GM19238 (cell line): ENCODE results near the gene ASB13.
A peak's percentile ranks its signal among the peaks of the same experiment; 100 is the strongest.

Experiments used
- DNase-seq: peaks from one replicate; pipeline ENCODE4 v3.0.0; 2011; ENCODE audit warnings: low spot score; ENCODE audit not compliant: insufficient read length

Gene ASB13, protein sequence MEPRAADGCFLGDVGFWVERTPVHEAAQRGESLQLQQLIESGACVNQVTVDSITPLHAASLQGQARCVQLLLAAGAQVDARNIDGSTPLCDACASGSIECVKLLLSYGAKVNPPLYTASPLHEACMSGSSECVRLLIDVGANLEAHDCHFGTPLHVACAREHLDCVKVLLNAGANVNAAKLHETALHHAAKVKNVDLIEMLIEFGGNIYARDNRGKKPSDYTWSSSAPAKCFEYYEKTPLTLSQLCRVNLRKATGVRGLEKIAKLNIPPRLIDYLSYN

DNA sequence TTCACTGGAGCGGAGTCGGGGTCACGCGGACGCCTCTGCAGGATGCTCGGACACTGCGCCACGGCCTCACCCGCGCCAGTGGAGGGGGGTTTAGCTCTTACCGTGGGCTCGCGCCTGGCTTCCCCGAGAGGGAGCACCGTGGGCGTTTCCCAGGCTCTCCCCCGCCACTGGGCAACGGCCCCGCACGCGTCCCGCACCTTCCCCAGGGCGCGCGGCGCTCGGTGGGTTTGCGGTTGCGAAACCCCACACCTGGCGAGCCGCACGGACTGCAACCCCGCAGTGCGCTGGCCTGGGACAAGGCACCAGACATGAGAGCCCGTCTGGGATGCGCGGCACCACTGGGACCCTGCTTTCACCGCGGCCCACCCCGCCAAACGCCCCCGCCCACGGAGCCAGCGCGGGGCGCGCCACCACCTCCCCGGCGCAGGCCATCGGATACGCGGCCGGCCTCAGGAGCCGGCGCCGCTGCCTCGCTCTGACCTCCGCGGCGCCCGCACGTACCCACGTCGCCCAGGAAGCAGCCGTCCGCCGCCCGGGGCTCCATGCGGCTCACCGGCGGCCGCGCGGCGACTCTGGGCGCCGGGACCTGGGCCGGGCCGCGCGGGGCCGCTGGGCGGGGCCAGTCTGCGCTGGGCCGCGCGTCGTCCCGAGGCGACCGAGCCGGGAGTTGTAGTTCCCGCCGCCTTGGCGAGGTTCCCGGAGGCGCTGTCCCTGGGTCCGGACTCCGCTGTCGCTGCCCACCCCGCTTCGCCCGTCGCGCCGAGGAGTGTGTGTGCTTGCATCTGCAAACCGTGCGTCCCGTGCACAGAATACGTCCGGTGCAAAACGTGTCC is at the start of gene ASB13:
Gene ASB13 (minus strand): TSS at position 588 of the 833 bp plus-strand sequence. CDS start 44 bp downstream, at position 544.
- DNase-seq, result no peak

DNA sequence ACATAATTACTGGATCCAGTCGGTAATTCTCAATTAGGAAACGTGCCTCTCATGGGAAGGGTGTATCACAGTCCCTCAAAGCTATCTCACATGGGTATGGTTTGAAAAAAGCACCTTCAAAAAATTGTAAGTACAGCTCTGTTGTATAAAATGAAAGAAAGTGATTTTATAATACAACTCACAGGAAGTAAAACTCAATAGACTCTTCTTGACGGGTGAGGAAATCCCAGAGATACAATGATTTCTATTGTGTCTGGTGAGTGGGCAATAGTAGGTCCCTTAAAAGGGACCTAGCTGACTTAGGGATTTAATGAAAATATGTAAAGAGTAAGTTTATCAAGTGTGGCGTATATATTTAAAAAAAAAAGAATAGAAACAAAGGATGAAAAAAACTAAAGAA is 45.2 kb upstream of the ASB13 start:
- no peak for DNase-seq

DNA sequence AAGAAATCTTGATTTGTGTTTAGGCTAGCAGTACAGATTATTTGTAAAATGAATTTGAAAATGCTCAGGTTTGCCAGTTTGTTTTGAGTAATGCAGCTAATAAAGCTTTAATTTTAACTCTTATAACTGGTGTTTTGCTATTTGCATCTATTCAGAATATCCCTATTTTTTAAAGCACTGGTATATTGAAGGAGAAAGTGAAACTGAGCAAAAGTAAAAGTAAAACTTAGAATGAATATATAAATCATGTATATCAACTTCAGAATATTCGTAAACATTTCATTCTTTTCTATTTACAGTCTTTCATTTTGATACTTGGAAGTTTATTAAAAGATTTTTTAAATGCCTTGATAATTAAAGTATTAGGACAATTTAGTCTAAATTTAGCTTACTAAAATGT is 44.5 kb upstream of the ASB13 start:
- DNase-seq, result no peak

DNA sequence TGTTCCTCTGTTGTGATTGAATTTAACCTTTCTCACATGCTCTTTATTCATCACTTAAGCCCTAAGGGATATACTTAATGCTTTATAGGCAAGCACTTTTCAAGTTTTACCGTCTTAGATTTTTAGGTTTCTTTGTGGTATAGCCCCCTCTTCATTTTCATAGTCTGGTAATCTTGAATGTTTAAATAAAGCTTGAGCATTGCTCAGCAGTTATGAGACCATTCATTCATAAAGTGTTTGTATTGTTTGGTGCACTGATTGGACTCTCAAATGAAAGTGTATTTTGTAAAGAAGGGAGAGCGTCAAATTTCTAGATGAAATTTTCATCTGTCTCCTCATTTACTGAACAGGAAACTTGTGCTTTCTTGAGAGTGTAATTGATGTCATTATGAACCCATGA is 43.5 kb upstream of the ASB13 start:
- no peak for DNase-seq

DNA sequence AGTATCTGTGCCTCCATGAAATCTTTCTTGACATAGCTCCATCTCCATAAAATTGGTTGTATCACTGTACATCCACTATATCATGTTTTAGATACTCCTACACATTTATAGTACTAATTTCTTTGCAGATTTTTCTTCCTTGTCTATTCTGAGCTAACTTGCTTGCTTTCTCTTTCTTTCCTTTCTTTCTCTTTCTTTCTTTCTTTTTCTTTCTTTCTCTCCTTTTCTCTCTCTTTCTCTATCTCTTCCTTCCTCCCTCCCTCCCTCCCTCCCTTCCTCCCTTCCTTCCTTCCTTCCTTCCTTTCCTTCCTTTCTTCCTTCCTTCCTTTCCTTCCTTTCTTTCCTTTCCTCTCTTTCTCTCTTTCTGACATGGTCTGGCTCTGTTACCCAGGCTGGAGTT is 42.0 kb upstream of the ASB13 start:
- no peak for DNase-seq

DNA sequence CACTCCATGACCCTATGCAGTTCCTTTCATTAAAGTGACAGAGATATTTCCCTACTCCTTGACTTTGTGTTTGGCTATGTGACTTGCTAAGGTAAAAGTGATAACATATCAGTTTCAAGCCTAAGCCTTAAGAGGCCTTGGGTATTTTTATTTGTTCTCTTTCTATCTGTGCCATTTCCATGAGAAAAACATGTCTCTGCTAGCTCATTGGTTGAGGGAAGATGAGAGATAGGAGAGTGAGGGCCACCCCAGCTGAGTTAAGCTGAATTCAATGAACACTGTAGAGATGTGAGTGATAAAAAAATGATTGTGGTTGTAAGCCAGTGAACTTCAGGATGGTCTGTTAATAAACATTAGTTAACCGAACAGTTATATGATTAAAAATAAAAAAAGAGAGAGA is 31.7 kb upstream of the ASB13 start:
- no peak for DNase-seq

DNA sequence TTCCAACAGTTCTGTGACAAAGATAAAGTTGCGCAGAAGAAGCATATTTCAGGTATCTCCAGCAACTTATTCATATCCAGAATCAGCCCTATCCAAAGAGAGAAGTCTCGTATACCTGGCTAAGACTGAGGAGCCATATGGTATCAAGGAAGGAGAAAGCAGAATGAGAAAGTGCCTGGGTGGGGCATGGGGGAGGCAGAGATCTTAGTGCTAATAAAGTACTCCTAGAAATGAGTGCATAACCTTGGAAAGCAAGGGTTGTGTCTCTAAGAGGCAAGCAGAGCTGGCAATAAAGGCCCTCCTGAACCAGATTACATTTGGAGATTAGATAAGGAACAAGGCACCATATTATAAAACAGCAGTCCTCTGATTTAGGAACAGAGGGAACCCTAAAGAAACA is 30.9 kb upstream of the ASB13 start:
- no peak for DNase-seq

DNA sequence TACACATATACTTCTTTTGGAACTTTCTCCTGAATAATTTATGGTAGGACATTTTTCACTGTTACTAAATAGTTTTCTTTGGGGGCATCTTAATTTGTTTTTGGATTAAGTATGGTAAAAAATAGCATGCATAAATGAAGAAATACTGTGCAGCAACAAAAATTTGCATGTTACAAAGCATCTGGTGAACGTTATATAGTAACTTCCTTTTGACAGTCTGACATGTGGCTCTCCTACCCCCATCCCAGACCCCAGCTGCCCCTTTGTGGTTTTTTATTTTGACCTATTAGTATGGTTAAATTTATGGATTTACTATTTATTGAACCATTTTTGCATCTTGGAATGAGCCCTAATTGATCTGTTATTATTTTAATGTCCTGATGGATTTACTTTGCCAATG is 28.2 kb upstream of the ASB13 start:
- DNase-seq, result no peak

DNA sequence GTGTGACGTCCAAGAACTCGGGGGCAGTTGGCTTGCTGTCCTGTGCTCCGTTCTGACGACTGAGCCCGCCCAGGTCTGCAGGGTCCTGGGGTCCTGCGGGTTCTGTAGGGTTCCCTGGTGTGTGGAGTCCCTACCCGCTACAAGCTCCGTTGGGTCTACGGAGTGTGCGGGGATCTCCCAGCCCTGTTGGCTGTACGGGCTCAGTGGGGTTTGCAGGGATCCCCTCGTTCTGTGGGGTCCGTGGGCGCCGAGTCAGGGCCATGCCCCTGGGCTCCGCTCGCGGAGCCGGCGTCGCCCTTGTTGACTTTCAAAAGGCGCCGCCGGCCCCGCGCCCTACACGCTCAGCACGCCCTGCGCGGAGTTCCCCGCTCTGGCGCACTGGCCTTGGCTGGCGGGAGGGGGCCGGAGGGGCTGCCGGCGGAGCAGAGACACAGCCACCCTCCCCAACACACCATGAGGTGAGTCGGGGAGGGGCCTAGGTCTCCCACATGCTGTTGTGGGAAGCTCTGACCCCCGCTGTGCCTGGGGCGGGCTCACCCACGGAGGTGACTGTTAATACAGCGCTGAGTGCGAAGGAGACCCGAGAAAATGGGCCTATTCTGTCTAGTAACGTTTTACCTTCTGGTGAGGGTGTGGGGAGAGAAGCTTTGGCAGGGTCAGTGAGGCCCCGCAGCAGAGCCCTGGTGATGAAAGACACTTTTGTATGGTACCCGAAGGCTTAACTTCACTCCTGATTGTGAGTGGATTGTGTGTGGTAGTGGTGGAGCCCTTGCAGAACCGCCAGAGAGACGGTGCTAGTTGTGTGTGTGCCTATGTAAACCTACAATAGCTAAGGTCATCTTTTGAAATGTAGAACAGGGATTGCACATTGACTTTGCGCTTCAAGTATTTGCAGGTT is 26.3 kb upstream of the ASB13 start:
- peak; percentile 30 for DNase-seq

DNA sequence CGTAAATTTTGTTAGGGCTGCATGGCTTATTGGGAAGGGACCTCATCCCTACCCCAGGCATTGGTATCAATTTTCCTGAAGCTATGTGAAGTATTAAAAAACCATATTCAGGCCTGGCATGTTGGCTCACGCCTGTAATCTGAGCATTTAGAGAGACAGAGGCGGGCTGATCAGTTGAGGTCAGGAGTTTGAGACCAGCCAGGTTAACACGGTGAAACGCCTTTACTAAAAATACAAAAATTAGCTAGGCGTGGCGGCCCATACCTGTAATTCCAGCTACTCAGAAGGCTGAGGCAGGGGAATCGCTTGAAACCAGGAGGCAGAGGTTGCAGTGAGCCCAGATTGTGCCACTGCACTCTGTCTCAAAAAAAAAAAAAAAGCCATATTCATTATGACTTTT is 25.4 kb upstream of the ASB13 start:
- DNase-seq, result no peak

DNA sequence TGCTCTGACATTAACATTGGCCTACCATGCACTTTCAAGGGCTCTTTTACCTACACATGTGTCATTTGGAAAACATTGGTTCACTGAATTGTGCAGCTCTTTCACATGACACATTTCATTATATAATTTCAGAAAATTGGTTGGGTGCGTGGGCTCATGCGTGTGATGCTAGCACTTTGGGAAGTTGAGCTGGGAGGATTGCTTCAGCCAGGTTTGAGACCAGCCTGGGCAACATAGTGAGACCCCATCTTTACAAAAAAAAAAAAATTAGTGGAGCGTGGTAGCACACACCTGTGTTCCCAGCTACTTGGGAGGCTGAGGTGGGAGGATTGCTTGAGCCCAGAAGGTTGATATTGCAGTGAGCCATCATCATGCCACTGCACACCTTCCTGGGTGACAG is 22.2 kb upstream of the ASB13 start:
- DNase-seq, result no peak

DNA sequence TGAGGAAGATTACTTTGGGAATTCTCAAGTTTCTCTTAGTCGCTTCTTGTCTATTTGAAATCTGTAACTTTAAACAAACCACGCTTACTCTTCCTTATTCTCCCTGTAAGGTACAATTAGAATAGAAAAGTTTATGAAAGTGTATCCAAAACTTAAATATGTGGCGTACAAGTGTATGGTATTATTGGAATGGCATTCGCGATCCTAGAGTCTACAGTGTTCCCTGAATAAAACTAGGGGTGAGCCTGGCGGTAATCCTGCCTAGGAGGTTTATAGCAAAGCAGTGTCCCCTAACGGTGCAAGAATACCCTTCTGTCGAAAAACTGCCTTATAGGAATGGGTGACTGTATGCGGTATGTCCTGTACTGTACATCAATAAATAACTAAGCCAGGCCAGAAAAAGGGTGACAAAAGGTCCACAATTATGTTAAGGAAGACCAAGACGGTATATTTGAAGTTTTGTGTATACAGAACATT is 19.4 kb upstream of the ASB13 start:
- no peak for DNase-seq

DNA sequence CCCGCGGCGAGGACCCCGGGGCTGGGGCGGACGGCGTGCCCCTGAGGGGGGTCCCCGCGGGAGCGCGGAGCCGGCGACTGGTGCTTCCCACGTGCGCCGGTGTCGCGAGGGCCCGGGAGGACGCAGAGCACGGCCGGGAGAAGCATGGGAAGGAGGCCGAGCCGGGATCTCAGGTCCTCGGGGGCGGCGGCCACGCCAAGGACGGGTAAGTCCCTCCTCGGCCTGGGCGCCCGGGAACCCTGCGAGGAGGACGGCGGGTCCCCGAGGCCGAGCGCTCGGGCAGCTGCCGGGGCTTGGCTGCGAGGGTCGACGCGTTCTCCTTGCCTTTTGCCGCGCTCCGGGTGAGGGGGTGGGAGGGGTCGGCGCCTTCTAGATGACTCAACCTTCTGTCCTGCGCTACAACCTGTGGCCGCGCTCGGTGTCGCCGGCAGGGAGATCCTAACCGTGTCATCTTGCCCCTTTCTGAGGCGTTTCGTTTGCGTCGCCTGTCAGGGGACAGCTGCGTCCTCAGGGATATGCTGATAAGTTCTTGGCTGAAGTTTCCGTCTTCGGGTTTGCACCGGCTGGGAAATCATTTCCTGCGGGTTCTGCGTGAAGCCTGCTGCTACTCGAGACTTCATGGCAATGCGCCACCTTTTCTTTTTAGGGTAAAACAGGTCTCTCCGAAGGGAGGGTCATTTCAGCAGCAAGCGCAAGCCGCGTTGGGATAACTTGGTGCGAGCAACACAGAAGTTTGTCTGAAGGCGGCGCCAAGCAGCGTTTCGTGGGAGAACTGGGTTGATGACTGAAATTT is 18.8 kb upstream of the ASB13 start:
- DNase-seq, result peak; percentile 32

DNA sequence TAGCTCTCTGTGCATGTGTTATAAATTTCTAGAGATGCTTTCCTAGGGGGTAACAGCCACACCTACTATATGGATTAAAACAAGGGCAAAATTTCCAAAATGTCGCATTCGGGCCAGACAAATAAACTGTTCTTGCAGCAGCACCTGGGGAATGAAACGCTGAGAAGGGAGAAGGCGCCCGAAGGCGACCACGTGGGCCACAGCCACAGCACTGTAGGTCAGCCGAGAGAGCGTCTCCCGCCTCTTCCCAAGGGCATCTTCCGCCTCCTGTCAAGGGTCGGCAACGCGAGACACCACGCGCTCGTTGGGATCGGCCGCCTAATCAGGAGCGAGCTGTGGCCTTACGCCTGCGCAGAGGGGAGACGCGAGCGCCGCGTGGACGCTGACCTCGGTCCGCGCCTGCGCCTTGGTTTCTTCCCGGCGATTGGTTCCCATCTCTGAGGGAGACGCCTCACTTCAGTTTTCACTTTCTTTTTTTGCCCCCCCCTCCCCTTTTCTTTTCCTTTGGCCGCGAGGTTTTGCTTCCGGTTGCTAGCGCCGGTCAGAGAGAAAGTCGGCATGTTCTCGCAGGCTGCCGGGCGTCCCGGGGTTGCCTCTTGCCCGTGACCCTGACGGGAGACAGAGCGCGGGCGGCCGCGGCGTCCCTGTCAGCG is 18.0 kb upstream of the ASB13 start, which contains the start of gene TASOR2:
Gene TASOR2 (plus strand): TSS at position 521 of the 653 bp plus-strand sequence. CDS start 35,805 bp downstream, outside the sequence.
- peak; percentile 94 for DNase-seq

DNA sequence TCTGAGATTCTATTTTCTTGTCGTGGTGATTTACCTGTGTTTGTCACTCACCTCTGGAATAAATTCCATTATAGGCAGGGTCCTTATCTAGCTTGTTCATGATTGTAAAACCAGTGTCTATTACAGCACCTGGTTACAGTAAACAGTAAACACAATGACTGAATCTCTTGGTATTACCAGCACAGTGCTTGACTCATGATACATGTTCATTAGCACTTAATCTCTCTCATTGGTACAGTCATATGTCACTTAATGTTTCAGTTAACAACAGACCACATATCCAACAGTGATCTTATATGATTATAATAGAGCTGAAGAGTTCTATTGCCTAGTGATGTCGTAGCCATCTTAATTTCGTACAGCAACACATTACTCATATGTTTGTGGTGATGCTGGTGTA is 16.7 kb upstream of the ASB13 start:
- DNase-seq, result no peak

DNA sequence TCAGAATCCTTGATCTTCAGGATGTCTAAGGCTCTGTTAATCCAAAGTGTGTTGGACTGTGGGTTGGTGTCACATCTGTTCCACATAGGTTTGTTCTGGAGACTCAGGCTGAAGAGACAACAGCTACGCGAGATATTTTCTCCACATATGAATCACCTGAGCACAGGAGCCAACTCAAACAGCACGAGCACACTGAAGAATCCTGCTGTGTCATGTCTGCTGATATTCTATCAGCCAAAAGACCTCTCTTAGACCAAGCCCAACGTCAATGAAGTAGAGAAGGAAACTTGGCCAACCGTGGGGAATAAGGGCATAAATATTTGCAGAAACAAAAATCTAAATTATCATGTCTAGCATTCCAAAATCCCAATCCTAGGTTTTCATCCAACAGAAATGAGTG is 15.5 kb upstream of the ASB13 start:
- DNase-seq, result no peak

DNA sequence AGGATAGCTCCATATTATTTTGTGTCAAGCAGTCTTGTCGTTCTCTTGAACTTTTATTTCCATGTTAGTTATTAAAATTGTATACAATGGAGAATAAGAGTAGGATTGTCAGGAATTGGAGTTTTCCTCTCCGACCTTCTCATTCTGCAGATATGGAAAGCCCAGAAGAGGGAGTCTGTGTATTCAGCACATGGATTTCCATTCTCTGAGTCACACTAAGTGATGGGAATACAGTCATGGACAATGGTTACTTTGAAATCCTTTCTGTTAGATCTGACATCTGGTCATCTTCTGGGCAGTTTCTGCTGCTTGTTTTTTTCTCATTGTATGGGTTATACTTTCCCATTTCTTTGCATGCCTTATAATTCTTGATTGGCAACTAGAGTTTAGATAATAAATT is 13.2 kb upstream of the ASB13 start:
- no peak for DNase-seq

DNA sequence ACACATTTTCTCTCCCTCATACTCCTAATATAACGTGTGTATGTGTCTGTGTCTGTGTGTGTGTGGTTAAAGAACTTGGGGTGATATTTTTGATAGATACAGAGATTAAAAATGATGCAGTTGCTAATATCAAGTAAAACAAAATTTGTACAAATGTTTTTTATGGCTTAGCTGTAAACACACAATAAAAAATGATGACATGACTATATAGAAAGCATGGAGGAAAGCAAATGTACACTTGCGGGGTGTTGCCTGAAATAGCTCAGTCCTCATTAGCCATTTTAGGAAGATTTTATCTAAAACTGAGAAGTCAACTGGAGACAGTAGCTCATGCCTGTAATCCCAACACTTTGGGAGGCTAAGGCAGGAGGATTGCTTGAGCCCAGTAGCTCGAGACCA is 12.6 kb upstream of the ASB13 start:
- DNase-seq, result no peak

DNA sequence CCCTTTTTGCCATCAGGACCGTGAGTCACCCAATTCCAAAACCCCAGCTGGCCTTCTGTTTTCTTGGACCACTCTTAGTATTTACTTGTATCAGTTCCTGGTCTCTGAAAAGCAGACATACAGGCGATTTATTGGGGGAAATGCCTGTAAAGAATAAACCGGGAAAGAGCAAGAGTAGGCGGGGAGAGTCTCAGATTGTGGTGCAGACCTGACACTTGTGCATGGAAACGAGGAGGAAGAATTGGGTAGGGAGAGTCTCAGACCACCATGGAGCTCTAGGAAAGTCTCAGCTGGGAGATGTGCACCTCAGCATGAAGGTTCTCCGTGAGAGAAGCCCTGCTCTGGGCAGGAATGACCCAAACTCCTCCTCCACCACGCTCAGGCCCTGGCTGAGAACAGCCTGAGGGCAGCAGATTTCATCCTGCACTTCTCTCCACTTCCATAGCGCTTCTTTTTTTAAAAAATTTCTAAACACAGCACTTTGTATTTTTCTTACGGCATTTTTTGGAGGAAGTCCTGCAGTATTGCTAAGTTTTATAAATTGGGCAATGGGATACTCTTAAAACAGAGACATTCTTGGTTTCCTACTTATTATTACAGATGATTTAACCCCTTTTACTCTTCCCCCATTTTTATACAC is 12.1 kb upstream of the ASB13 start:
- DNase-seq, result no peak
